GM21360 (cell line): Measurements from ENCODE around the gene SMIM44.

Experiments
- ATAC-seq: cut with Tn5 transposase; IDR thresholded peaks from one replicate; pipeline ENCODE4 v1.9.1; 2021; ENCODE audit warnings: mild to moderate bottlenecking, moderate library complexity; ENCODE audit not compliant: unreplicated experiment

Gene SMIM44

GRCh38 chr19:3478409-3479176 is 4.6 kb downstream of the SMIM44 start:
- no peak for ATAC-seq

- no peak for ATAC-seq
These were observed 5.3 kb downstream of the SMIM44 start for GRCh38 chr19:3477951-3478350.

DNA sequence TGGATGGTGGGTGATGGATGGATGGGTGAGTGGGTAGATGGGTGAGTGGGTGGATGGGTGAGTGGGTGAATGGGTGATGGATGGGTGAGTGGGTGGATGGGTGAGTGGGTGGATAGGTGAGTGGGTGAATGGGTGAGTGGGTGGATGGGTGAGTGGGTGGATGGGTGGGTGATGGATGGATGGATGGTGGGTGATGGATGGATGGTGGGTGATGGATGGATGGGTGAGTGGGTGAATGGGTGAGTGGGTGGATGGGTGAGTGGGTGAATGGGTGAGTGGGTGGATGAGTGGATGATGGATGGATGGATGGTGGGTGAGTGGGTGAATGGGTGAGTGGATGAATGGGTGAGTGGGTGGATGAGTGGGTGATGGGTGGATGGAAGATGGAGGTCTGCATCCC is 5.7 kb downstream of the SMIM44 start:
- no peak for ATAC-seq

DNA sequence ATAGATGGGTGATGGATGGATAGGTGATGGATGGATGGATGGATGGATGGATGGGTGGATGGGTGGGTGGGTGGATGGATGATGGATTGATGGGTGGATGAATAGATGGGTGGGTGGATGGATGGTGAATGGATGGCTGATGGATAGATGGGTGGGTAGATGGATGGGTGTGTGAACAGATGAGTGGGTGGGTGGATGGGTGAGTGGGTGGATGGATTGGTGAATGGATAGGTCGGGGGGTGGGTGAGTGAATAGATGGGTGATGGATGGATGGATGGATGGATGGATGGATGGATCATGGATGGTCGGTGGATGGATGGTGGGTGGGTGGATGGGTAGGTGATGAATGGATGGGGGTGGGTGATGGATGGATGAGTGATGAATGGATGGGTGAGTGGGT is 6.4 kb downstream of the SMIM44 start:
- ATAC-seq = no peak

GRCh38 chr19:3475449-3475848 is 7.8 kb downstream of the SMIM44 start:
- ATAC-seq = no peak

DNA sequence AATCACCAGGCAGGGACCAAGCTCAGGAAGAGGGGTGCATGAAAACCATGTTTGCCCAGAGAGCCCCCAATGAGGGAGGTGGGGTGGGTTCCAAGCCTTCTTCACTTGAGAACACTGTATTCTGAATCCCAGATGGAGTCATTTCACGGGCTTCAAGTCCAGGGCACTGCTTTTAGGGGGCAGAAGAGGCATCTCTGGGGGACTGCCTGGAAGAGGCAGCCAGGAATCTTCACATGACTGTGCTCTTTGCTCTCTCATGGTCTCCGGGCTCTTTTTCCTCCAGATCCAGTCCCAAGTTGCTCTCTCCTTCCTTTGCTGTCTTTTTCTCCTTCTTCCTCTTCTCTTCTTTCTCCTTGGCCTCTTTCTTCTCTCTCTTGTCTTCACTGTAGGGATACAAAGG is 8.6 kb downstream of the SMIM44 start:
- no peak for ATAC-seq

- ATAC-seq = no peak
These were observed 9.2 kb downstream of the SMIM44 start for GRCh38 chr19:3474010-3474409.

DNA sequence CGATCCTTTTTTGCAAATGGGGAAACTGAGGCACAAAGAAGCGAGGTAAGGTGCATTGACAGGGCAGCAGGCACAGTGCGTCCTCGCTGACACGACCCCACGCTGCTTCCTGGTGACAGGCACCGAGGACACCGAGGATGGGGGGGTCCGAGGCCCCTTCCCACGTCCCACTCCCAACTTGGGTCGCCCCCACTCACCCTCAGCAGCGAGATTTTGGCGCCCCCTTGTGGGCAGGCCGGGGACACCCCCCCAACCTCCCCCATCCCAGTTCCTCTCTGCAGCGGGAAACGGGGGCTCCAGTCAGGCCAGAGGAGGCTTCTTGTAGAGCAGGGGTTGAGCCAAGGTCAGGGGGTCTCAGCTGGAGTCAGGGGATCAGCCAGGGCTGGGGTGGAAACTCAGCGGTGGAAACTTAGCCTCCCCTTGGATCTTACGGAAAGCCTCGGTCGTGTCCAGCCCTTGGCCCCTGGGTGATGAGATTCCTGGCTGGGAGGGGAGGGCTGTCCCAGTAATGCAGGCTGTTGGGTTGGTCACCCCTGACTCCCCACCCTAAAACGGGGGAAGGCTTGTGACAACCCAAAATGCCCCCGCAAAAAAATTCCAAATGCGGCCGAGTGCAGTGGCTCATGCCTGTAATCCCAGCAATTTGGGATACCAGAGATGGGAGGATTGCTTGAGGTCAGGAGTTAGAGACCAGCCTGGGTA is 11.1 kb downstream of the SMIM44 start:
- no peak for ATAC-seq

DNA sequence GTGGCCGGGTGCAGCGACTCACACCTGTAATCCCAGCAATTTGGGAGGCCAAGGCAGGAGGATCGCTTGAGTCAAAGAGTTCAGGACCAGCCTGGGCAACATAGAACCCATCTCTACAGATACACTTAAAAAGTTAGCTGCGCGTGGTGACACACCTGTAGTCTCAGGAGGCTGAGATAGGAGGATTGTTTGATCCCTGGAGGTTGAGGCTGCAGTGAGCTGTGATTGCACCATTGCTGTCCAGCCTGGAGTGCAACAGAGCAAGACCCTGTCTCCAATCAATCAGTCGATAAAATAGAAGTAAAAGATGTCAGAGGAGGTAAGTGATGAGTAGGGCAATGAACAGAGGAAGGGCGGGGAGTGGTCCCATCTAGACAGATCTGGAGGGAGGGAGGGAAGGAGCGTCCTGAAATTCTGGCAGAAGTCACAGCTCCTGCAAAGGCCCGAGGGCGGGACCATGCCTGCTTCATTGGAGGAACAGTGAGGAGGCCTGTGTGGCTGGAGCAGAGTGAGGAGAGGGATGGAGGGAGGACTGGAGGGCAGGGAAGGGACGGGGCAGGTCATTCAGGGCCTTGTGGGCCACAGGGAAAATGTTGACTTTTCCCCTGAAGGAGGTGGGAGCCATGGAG is 12.6 kb downstream of the SMIM44 start:
- ATAC-seq = no peak

GRCh38 chr19:3469638-3470499 is 13.4 kb downstream of the SMIM44 start:
- ATAC-seq = no peak

DNA sequence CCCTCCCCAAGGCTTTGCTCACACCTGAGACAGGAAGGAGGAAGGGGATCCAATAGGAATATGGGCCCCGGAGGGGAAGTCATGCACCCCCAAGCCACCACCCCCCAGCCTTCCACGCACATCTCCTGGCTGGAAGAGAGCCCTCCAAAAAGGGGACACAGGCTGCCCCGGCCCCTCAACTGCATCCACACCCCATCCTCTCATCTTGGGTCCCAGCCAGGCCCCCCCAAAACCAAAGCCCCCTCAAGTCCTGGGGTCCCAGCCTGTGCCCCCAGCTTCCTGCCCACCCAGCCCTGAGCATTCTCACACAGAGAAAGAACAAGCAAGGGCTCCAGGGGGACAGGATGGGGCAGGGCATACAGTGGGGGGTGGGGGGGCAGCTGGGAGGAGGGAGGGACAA is 15.0 kb downstream of the SMIM44 start:
- no peak for ATAC-seq

- no peak for ATAC-seq
These were observed 15.6 kb downstream of the SMIM44 start for GRCh38 chr19:3467437-3468198.

GRCh38 chr19:3466635-3467034 is 16.6 kb downstream of the SMIM44 start:
- no peak for ATAC-seq

GRCh38 chr19:3465552-3465951 is 17.7 kb downstream of the SMIM44 start:
- ATAC-seq = no peak

DNA sequence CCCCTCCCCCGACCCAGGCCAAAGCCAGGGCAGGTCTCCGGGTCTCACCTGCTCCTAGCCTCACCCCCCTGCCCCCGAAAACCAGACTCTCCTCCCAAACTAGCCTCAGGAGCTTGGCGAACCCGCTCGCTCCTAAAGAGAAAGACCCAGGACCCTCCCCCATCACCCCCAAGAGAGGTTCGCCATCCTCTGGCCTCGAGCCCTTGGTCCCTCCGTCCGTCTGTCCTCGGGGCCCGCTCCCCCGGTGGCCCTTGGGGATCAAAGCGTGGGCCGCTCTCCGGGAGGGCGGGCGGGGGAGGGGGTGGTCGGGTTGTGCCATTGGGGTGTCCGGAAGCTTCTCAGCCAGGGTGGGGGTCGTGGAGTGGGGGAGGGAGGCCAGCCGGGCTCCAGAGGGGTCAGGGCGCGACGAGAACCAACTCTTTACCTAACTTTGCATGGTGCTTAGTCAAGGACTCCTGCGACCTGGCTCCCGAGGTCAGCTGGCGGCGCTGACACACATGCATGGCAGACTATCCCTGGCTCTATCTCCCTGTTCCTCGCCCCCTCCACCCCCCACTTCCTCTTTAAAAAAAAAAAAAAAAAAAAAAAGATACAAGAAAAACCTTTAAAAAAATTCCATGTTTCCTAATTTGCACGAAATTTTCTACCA is 18.5 kb downstream of the SMIM44 start:
- no peak for ATAC-seq

DNA sequence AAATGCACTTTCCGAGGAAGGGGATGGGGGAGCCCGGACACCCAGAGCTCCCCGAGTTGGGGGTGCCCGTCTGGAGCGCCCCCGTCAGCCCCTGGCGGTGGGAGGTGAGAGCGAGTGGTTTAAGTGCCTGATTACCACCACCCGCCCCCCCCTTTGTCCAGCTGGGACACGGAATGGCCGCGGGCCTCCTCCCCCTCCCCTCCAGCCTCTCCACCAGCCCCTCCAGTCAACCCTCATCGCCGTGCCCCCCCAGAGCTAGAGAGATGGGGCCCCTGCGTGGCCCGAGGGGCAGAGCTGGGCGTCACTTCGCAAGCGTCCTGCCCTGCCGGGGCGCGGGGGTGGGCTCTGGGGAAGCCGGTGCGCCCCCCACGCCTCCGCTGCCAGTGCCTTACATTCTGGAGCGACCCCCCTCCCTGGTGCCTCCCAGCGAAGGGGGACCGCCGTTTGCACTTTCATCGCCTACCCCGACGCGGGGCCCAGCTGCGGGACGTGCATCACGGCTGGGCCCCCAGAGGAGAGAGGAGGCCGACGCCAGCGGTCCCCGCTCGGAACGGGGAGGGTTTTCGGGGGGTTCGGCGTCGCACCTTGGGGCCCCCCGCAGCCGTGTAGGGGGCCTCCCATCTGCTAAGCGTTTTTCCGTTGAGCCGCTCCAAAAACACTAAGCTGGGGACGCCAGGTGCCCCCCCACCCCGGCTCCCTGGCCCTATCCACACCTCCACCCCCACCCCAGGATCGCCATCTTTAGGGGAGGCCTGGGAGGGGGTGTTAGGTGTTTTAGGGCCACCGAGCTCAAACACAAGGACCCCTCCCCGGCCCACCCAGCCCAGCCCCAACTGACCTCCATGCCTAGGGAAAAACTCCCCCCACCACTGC is 19.3 kb downstream of the SMIM44 start:
- ATAC-seq = no peak

- ATAC-seq = no peak
These were observed 20.1 kb downstream of the SMIM44 start for GRCh38 chr19:3462991-3463713.

GRCh38 chr19:3459965-3460582 is 23.2 kb downstream of the SMIM44 start:
- ATAC-seq = no peak
